Osteoblast (primary cell): ENCODE results near the gene WWTR1. TPM values are rescaled to one million over a fixed set of nuclear protein-coding genes. Genes with fewer than 3 reads are reported as not detected.

ENCODE experiments used
- DNase-seq: peaks from one replicate; pipeline ENCODE4 v3.0.0; 2011; ENCODE audit warnings: low spot score, mixed read lengths; ENCODE audit not compliant: insufficient read length; ENCODE audit errors: missing footprints
- H2AFZ ChIP-seq: 2 replicates; pipeline ENCODE4 v1.6.0; 2011; ENCODE audit warnings: mild to moderate bottlenecking, low read length
- H3K27ac ChIP-seq: 2 replicates; pipeline ENCODE4 v1.5.1; 2011; ENCODE audit warnings: mild to moderate bottlenecking, low read depth, low read length, moderate library complexity
- H3K27me3 ChIP-seq: 2 replicates; pipeline ENCODE4 v1.6.0; 2012; ENCODE audit warnings: mild to moderate bottlenecking, control low read depth, inconsistent platforms, low read length, moderate library complexity; ENCODE audit not compliant: insufficient read depth
- H3K36me3 ChIP-seq: 2 replicates; pipeline ENCODE4 v1.5.1; 2011; ENCODE audit warnings: mild to moderate bottlenecking, low read length, control low read depth, moderate library complexity; ENCODE audit not compliant: insufficient read depth
- H3K4me1 ChIP-seq: 2 replicates; pipeline ENCODE4 v1.5.1; 2011; ENCODE audit warnings: mild to moderate bottlenecking, low read length, control low read depth, moderate library complexity; ENCODE audit not compliant: insufficient read depth
- H3K4me2 ChIP-seq: 2 replicates; pipeline ENCODE4 v1.6.0; 2011; ENCODE audit warnings: mild to moderate bottlenecking, low read length; ENCODE audit not compliant: insufficient read depth
- H3K4me3 ChIP-seq: fragments of 200-600 bp; sonication (generic); 3 replicates; pipeline ENCODE4 v1.5.1; 2012; ENCODE audit warnings: mild to moderate bottlenecking, low read length, inconsistent platforms; ENCODE audit not compliant: insufficient read depth
- H3K79me2 ChIP-seq: 2 replicates; pipeline ENCODE4 v1.6.0; 2012; ENCODE audit warnings: mild to moderate bottlenecking, low read length, control low read depth, inconsistent platforms; ENCODE audit not compliant: insufficient read depth
- H3K9me3 ChIP-seq: 2 replicates; pipeline ENCODE4 v1.5.1; 2011; ENCODE audit warnings: low read depth, low read length, control low read depth
- H4K20me1 ChIP-seq: 2 replicates; pipeline ENCODE4 v1.6.0; 2012; ENCODE audit warnings: mild to moderate bottlenecking, low read length, control low read depth; ENCODE audit not compliant: insufficient read depth
- total RNA-seq: library from RNA; depleted of rRNA; stranded (reverse); fragments of >200 nt; gene quantifications from 2 replicates; pipeline ENCODE4 v1.2.3, GENCODE V29; 2012
- TF ChIP-seq, protein P1 (sequence below): IDR thresholded peaks from 2 replicates; pipeline ENCODE4 v1.5.1; 2011; ENCODE audit warnings: mild to moderate bottlenecking, low read depth, low read length, moderate library complexity; ENCODE audit errors: extremely low read depth

Gene WWTR1
- total RNA-seq, 1 donor, result 84.7 TPM

DNA sequence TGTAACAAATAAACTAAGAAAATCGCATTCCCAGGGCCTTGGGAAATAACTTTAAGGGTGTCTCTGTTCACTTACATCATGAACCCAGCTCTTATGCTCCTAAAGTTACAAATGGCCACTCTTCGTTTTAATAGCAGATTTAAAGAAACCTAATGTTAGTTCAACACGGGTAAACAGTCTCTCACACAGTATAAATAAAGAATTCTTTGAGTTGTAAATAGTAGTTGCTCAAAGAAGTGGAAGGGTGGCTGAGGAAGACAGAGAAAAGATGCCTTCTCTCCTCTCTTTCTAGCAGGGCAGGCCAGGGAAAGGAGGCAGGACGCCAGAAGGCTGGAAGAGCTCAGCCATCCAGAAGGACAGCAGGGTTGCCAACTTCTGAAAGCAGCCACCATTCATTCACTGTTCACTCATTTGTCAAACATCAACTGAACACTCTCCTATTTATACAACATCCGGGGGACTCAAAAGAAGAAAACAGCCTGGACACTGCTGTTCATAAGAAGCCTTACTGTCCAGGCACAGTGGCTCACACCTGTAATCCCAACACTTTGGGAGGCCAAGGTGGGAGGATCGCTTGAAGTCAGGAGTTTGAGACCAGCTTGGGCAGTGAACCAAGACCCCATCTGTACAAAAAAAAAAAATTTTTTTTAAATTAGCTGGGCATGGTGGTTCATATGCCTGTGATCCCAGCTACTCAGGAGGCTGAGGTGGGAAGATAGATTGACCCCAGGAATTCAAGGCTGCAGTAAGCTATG is 47.3 kb downstream of the WWTR1 start:
- Histone ChIP-seq H3K27ac (peak overlapping the region; percentile 69), H2AFZ (no peak overlapping the region), H3K79me2 (peaks cover 96% of the 10 kb centered on the region), H4K20me1 (peaks cover 13% of the 10 kb centered on the region), H3K27me3 (no peaks in the 10 kb centered on the region), H3K9me3 (no peaks in the 10 kb centered on the region), H3K4me3 (no peak overlapping the region), H3K4me2 (peak overlapping the region; percentile 33), H3K4me1 (peaks cover 46% of the 10 kb centered on the region), H3K36me3 (peaks cover 17% of the 10 kb centered on the region)
- no peak for DNase-seq
- TF ChIP-seq, protein P1, sequence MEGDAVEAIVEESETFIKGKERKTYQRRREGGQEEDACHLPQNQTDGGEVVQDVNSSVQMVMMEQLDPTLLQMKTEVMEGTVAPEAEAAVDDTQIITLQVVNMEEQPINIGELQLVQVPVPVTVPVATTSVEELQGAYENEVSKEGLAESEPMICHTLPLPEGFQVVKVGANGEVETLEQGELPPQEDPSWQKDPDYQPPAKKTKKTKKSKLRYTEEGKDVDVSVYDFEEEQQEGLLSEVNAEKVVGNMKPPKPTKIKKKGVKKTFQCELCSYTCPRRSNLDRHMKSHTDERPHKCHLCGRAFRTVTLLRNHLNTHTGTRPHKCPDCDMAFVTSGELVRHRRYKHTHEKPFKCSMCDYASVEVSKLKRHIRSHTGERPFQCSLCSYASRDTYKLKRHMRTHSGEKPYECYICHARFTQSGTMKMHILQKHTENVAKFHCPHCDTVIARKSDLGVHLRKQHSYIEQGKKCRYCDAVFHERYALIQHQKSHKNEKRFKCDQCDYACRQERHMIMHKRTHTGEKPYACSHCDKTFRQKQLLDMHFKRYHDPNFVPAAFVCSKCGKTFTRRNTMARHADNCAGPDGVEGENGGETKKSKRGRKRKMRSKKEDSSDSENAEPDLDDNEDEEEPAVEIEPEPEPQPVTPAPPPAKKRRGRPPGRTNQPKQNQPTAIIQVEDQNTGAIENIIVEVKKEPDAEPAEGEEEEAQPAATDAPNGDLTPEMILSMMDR, result no peak

DNA sequence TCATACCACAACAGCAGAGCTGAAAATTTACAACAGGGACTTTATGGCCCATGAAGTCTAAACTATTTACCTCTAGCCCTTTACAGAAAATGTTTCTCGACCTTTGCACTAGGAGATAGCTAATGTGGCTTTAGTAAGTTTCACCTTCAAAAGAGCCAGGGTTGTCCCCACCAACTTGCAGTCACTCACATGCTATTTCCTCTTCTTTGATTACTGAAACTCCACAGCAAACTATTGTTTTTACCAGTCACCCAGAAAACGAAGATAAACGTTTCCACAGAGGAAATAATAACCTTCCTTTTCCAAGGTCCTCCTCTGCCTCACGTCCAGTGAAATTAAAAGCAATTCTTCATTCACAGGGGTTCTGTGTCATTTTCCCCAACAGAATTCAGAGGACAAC is 48.2 kb downstream of the WWTR1 start:
- H2AFZ ChIP-seq, result no peak overlapping the region
- peaks cover 52% of the 10 kb centered on the region for H3K4me1 ChIP-seq
- peaks cover 17% of the 10 kb centered on the region for H4K20me1 ChIP-seq
- H3K27me3 ChIP-seq, result no peaks in the 10 kb centered on the region
- no peak for DNase-seq
- H3K4me3 ChIP-seq, result no peak overlapping the region
- H3K36me3 ChIP-seq, result peaks cover 25% of the 10 kb centered on the region
- peak overlapping the region; percentile 33 for H3K4me2 ChIP-seq
- peaks cover 96% of the 10 kb centered on the region for H3K79me2 ChIP-seq
- no peaks in the 10 kb centered on the region for H3K9me3 ChIP-seq
- peak overlapping the region; percentile 69 for H3K27ac ChIP-seq
- TF ChIP-seq, protein P1, result no peak

DNA sequence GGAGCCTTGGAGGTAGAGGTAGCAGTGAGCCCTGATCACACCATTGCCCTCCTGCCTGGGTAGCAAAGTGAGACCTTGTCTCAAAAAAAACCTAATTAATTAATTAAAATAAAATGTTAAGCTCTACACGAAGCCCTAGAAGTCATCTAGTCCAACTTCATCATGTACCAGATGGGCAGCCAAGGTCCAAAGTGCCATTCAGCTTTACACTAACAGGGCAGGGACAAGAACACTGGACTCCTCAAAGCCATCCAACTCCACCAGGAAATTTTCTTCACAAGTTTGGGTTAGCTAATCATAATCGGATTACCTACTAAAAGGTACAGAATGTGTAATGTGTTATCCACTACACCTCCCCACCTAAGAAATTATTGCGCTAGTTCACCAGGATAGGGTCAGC is 48.8 kb downstream of the WWTR1 start:
- Histone ChIP-seq H3K4me2 (no peak overlapping the region), H3K36me3 (peaks cover 27% of the 10 kb centered on the region), H2AFZ (no peak overlapping the region), H3K4me3 (no peak overlapping the region), H3K27ac (peak overlapping the region; percentile 69), H4K20me1 (peaks cover 17% of the 10 kb centered on the region), H3K9me3 (no peaks in the 10 kb centered on the region), H3K4me1 (peaks cover 59% of the 10 kb centered on the region), H3K27me3 (no peaks in the 10 kb centered on the region), H3K79me2 (peaks cover 96% of the 10 kb centered on the region)
- DNase-seq, result no peak
- TF ChIP-seq, protein P1, result no peak

- peak; percentile 27 for DNase-seq
- Histone ChIP-seq H2AFZ (no peak overlapping the region), H3K27me3 (no peaks in the 10 kb centered on the region), H4K20me1 (peaks cover 14% of the 10 kb centered on the region), H3K36me3 (peaks cover 27% of the 10 kb centered on the region), H3K9me3 (no peaks in the 10 kb centered on the region), H3K79me2 (peaks cover 93% of the 10 kb centered on the region), H3K4me2 (no peak overlapping the region), H3K27ac (peak overlapping the region; percentile 88), H3K4me3 (no peak overlapping the region), H3K4me1 (peaks cover 79% of the 10 kb centered on the region)
- TF ChIP-seq, protein P1, result no peak
These were observed 51.9 kb downstream of the WWTR1 start for GRCh38 chr3:149605902-149606301.
